Esophagus muscularis mucosa (tissue), 4 donors: ENCODE measurements around the gene BRI3. TPM values are rescaled to one million over a fixed set of nuclear protein-coding genes. Genes with fewer than 3 reads are reported as not detected.

Experiments used
- DNase-seq: peaks from one replicate; pipeline ENCODE4 v3.0.0-alpha.2; 2017; ENCODE audit errors: extremely low spot score
- H3K27ac ChIP-seq, 4 donors: fragments of 200-600 bp; sonication (generic); replicated peaks in 1 of 4; 1 replicate in 3 of 4; 2 replicates in 1 of 4; pipeline ENCODE4 v1.5.1; 2016 to 2019; ENCODE audit warnings: mild to moderate bottlenecking in 1 of 4
- H3K27me3 ChIP-seq, 4 donors: fragments of 200-600 bp; sonication (generic); one replicate each; pipeline versions ENCODE4 v1.5.1 to v1.6.0; 2016 to 2019
- H3K36me3 ChIP-seq, 4 donors: fragments of 200-600 bp; sonication (generic); one replicate each; pipeline ENCODE4 v1.5.1; 2016 to 2019
- H3K4me1 ChIP-seq, 4 donors: fragments of 200-600 bp; sonication (generic); one replicate each; pipeline ENCODE4 v1.5.1; 2016 to 2019
- H3K4me3 ChIP-seq, 4 donors: fragments of 200-600 bp; sonication (generic); 1 replicate in 2 of 4; 2 replicates in 2 of 4; pipeline ENCODE4 v1.5.1; 2016 to 2019; ENCODE audit warnings: mild to moderate bottlenecking in 4 of 4, moderate library complexity in 1 of 4
- H3K9me3 ChIP-seq, 4 donors: fragments of 200-600 bp; sonication (generic); 1 replicate in 3 of 4; 2 replicates in 1 of 4; pipeline ENCODE4 v1.5.1; 2016 to 2019
- EP300 ChIP-seq: sonication (generic); formaldehyde crosslinking; IDR thresholded peaks from one replicate; pipeline ENCODE4 v1.6.1; 2017; ENCODE audit warnings: antibody characterized with exemption
- POLR2A ChIP-seq: fragments of 450-650 bp; IDR thresholded peaks from one replicate; pipeline ENCODE4 v1.6.1; 2017; ENCODE audit warnings: antibody characterized with exemption, moderate library complexity, mild to moderate bottlenecking, low read depth
- POLR2AphosphoS5 ChIP-seq, 2 donors: sonication (generic); formaldehyde crosslinking; IDR thresholded peaks; one replicate each; pipeline ENCODE4 v1.6.1; 2017; ENCODE audit warnings: antibody characterized with exemption in 2 of 2
- WGBS: methylation state at CpG from one replicate; pipeline ENCODE4 v1.1.5; 2018; 5-methylcytosine and 5-hydroxymethylcytosine counted together
- intact Hi-C: fragments of 100-400 bp; cut with DNase I; formaldehyde crosslinking; loops from one replicate; pipeline ENCODE4 v1.15.1; 2023
- total RNA-seq, 4 donors: library from RNA; depleted of rRNA; stranded (reverse); fragments of >200 nt; gene quantifications; one replicate each; pipeline versions ENCODE4 v1.1.0 to v1.2.1, GENCODE V29; 2016
- TF ChIP-seq, protein P1 (sequence below), 3 experiments: fragments of 200-600 bp in 2 of 3; fragments of 450-650 bp in 1 of 3; sonication (generic) in 2 of 3; IDR thresholded peaks; one replicate each; pipeline ENCODE4 v1.5.1; 2017 to 2019; ENCODE audit warnings: antibody characterized with exemption in 3 of 3, mild to moderate bottlenecking in 2 of 3, moderate library complexity in 1 of 3

Gene BRI3
- total RNA-seq, 4 donors from 2014 or later: 34.5 to 74.7 (median 55.3) TPM

DNA sequence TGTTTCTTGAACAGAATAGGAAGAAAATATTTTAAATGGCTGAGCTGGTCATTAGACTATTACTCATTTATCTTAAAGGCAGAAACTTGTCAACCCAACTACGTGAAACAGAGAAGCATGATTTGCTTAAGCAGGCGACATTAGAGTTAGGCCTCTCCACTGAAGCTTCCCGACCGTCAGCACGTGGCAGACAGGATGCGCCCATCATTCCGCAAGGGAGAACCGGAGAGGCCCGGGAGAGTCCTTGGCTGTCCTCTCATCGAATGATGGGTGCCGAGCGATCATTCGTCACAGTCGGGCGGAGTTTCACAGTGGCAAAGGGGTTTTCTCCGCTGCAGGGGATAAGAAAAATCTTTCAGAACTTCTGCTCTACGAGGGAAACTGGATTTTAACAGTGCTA, 11.8 kb downstream of the BRI3 start:
- no peak for DNase-seq
- Histone ChIP-seq H3K27me3 (no peaks in the 10 kb centered on the region), H3K4me1 (peaks cover 14 to 32% (median 23%) of the 10 kb centered on the region in 4 donors), H3K9me3 (no peaks in the 10 kb centered on the region), H3K27ac (no peak overlapping the region), H3K36me3 (peaks cover 16 to 71% (median 60%) of the 10 kb centered on the region in 4 donors), H3K4me3 (no peak overlapping the region)
- intact Hi-C loops: no loop called here
- TF ChIP-seq EP300 (no peak), POLR2A (no peak), POLR2AphosphoS5 (IDR thresholded peaks at IDR 0.05) (no peak)
- TF ChIP-seq, protein P1, sequence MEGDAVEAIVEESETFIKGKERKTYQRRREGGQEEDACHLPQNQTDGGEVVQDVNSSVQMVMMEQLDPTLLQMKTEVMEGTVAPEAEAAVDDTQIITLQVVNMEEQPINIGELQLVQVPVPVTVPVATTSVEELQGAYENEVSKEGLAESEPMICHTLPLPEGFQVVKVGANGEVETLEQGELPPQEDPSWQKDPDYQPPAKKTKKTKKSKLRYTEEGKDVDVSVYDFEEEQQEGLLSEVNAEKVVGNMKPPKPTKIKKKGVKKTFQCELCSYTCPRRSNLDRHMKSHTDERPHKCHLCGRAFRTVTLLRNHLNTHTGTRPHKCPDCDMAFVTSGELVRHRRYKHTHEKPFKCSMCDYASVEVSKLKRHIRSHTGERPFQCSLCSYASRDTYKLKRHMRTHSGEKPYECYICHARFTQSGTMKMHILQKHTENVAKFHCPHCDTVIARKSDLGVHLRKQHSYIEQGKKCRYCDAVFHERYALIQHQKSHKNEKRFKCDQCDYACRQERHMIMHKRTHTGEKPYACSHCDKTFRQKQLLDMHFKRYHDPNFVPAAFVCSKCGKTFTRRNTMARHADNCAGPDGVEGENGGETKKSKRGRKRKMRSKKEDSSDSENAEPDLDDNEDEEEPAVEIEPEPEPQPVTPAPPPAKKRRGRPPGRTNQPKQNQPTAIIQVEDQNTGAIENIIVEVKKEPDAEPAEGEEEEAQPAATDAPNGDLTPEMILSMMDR (IDR thresholded peaks at IDR 0.05): no peak
- 82% methylated on average over 17 of the region's 17 CpGs for WGBS

DNA sequence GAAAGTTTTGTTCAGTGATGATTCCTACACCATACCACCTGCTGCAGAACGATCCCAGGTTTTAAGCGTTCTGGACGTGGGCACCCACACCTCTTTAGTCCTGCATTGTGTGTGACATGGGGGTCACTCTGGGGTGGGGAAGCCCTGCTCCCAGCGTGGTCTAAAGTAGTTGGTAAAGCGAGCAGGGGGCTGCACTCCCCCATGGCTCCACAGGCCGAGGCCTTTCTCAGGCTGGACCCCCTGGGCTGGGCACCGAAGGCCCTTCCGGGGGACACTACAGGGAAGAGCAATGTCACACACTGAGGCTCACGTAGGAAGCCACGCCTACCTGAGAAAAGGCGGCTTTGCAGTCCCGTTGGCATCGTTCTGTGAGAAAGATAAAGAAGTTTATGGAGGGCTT, 12.3 kb downstream of the BRI3 start:
- Histone ChIP-seq H3K4me1 (peaks cover 11 to 28% (median 20%) of the 10 kb centered on the region in 4 donors), H3K4me3 (no peak overlapping the region), H3K36me3 (peaks cover 16 to 66% (median 58%) of the 10 kb centered on the region in 4 donors), H3K27ac (no peak overlapping the region), H3K27me3 (no peaks in the 10 kb centered on the region), H3K9me3 (no peaks in the 10 kb centered on the region)
- no peak for DNase-seq
- 86% methylated on average over 13 of the region's 13 CpGs for WGBS
- TF ChIP-seq EP300 (no peak), POLR2AphosphoS5 (IDR thresholded peaks at IDR 0.05) (no peak), POLR2A (no peak)
- TF ChIP-seq, protein P1 (IDR thresholded peaks at IDR 0.05): no peak
- intact Hi-C loops: no loop called here

DNA sequence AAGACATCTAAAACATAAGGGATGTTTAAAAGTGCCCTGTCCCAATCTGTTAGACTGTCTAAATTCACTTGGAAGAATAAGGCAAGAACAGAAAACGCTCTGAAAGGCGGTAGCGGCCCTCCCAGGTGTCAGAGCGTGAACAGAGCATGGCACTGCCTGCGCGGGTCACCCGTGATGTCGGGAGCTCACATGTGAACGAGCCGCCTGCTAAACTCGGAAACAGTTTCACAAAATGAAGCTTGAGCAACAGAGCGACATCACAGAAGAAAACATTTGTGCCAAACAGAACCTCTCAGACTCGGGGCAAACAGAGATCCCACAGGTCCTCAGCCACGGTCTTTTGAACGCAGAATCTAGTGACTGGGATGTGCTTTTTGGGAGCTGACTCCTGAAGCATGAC, 12.8 kb downstream of the BRI3 start:
- WGBS: 88% methylated on average over 15 of the region's 15 CpGs
- no peak overlapping the region for H3K4me3 ChIP-seq
- intact Hi-C loops: no loop called here

DNA sequence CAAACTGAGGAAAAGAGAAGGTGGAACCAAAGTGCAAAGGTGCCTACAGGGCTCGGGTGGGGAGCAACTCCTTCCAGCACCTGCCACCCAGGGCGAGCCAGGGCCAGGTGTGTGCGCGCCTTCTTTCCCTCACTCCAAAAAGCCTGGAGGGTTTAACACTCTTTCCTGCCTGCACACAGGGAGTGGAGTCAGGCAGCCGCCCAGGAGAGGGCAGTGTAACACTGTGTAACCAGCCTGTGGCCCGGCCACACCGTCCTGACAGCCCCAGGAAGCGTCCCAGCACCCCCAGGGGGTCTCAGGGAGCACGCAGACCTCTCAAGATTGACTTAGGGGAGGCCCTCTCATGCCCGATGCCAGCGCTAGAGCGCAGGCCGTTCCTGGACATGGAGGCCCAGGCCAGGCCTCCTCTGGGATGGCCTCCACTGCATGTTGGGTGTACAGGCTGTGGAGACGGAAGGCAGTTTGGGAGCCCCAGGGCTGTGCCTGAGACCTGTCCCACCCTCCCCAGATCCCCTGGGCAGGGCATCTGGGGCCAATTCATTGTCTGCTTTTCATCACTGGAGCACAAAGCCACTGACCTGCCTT, 13.4 kb downstream of the BRI3 start:
- TF ChIP-seq, protein P1 (IDR thresholded peaks at IDR 0.05): peak in 2 of 3 experiments; percentile 32 to 53
- TF ChIP-seq POLR2A: no peak
- TF ChIP-seq POLR2AphosphoS5 (IDR thresholded peaks at IDR 0.05): peak in 1 of 2 donors; percentile 7
- no peak for TF ChIP-seq EP300
- H3K36me3 ChIP-seq: peaks cover 16 to 65% (median 50%) of the 10 kb centered on the region in 4 donors
- H3K27me3 ChIP-seq: no peaks in the 10 kb centered on the region
- WGBS: 57% methylated on average over 4 of the region's 14 CpGs
- DNase-seq: no peak
- H3K27ac ChIP-seq: peak overlapping the region in 1 of 4 donors; percentile 11
- peaks cover 0 to 18% (median 12%) of the 10 kb centered on the region in 4 donors for H3K4me1 ChIP-seq
- H3K4me3 ChIP-seq: no peak overlapping the region
- intact Hi-C loops: no loop called here
- H3K9me3 ChIP-seq: no peaks in the 10 kb centered on the region

More for the DNA sequence above, 12.8 kb downstream of the BRI3 start:
- TF ChIP-seq POLR2AphosphoS5 (IDR thresholded peaks at IDR 0.05) (no peak), EP300 (no peak), POLR2A (no peak)
- TF ChIP-seq, protein P1 (IDR thresholded peaks at IDR 0.05): no peak
- DNase-seq: no peak
- no peak overlapping the region for H3K27ac ChIP-seq
- H3K36me3 ChIP-seq: peaks cover 16 to 64% (median 53%) of the 10 kb centered on the region in 4 donors
- H3K9me3 ChIP-seq: no peaks in the 10 kb centered on the region
- no peaks in the 10 kb centered on the region for H3K27me3 ChIP-seq
- H3K4me1 ChIP-seq: peaks cover 5 to 22% (median 16%) of the 10 kb centered on the region in 4 donors
